Peyer's patch (tissue), 4 donors: ENCODE results near the gene CAMK2D.

Experiments
- CTCF ChIP-seq, 6 experiments: fragments of 450-650 bp in 4 of 6; fragments of 200-600 bp in 2 of 6; sonication (generic) in 1 of 6; IDR thresholded peaks; one replicate each; pipeline ENCODE4 v1.5.1; 2017 to 2019; ENCODE audit warnings: antibody characterized with exemption in 6 of 6, mild to moderate bottlenecking in 3 of 6, moderate library complexity in 1 of 6
- POLR2A ChIP-seq, 2 donors: fragments of 450-650 bp; IDR thresholded peaks; one replicate each; pipeline ENCODE4 v1.5.1; 2017; ENCODE audit warnings: antibody characterized with exemption in 2 of 2, mild to moderate bottlenecking in 2 of 2, moderate library complexity in 2 of 2

GRCh38 chr4:113469023-113469390 lies 292.5 kb downstream of the CAMK2D start:
- TF ChIP-seq CTCF (IDR thresholded peaks at IDR 0.05) (no peak), POLR2A (IDR thresholded peaks at IDR 0.05) (no peak)
